K562 (cell line): ENCODE measurements around the gene CABP4. TPM values are rescaled to one million over a fixed set of nuclear protein-coding genes. Genes with fewer than 3 reads are reported as not detected.

ENCODE experiments used
- ARID1B ChIP-seq: fragments of 450-650 bp; IDR thresholded peaks from 2 replicates; pipeline ENCODE4 v1.6.1; 2016; ENCODE audit warnings: antibody characterized with exemption, mild to moderate bottlenecking, inconsistent platforms
- CBFA2T3 ChIP-seq: fragments of 450-650 bp; IDR thresholded peaks from 2 replicates; pipeline ENCODE4 v1.6.1; 2017
- ETS2 ChIP-seq: IDR thresholded peaks from 2 replicates; pipeline ENCODE4 v1.6.1; 2016; ENCODE audit warnings: borderline replicate concordance, missing genetic modification characterization, mild to moderate bottlenecking, moderate library complexity, missing compliant biosample characterization; ENCODE audit not compliant: poor library complexity, severe bottlenecking
- ETV5 ChIP-seq: sonication (generic); formaldehyde crosslinking; IDR thresholded peaks from 2 replicates; pipeline ENCODE4 v1.4.0; 2020; ENCODE audit warnings: low read depth, mild to moderate bottlenecking, missing genetic modification reagents
- HDAC6 ChIP-seq: IDR thresholded peaks from 2 replicates; pipeline ENCODE4 v1.6.1; 2012; ENCODE audit warnings: low read depth, mild to moderate bottlenecking, control low read depth, inconsistent platforms, low read length, moderate library complexity
- MTA3 ChIP-seq: fragments of 450-650 bp; formaldehyde crosslinking; IDR thresholded peaks from 2 replicates; pipeline ENCODE4 v1.6.1; 2017; ENCODE audit warnings: mild to moderate bottlenecking, borderline replicate concordance
- MTF1 ChIP-seq: fragments of 250-450 bp; sonication (Bioruptor Pico); IDR thresholded peaks from 2 replicates; pipeline ENCODE4 v1.9.0; 2021; ENCODE audit warnings: moderate library complexity, mild to moderate bottlenecking, inconsistent platforms, borderline replicate concordance
- MYC ChIP-seq, 2 experiments: fragments of 250-450 bp in 1 of 2; sonication (Bioruptor Pico) in 1 of 2; IDR thresholded peaks; 2 replicates each; pipeline versions ENCODE4 v1.5.1 to v1.6.1; 2012 to 2021; ENCODE audit warnings: low read depth in 2 of 2, borderline replicate concordance in 1 of 2, improper control_type of control experiment in 1 of 2, low read length in 1 of 2, mild to moderate bottlenecking in 1 of 2, moderate library complexity in 1 of 2
- PML ChIP-seq: IDR thresholded peaks from 2 replicates; pipeline ENCODE4 v1.6.1; 2012; ENCODE audit warnings: low read length, inconsistent platforms
- PURB ChIP-seq: sonication (generic); formaldehyde crosslinking; IDR thresholded peaks from 2 replicates; pipeline ENCODE4 v1.9.0; 2021; ENCODE audit warnings: low read depth, mild to moderate bottlenecking, missing genetic modification reagents
- RBBP5 ChIP-seq: fragments of 200-600 bp; sonication (generic); IDR thresholded peaks from 2 replicates; pipeline ENCODE4 v1.6.1; 2012; ENCODE audit warnings: borderline replicate concordance, mild to moderate bottlenecking, low read length, control low read depth, inconsistent platforms; ENCODE audit not compliant: insufficient read depth, poor library complexity, severe bottlenecking
- SFPQ ChIP-seq: fragments of 200-400 bp; formaldehyde crosslinking; IDR thresholded peaks from 2 replicates; pipeline ENCODE4 v1.6.1; 2017; ENCODE audit warnings: mild to moderate bottlenecking, low read depth, low read length, moderate library complexity
- TBP ChIP-seq: optimal IDR thresholded peaks from 2 replicates; pipeline ENCODE3; 2011; ENCODE audit warnings: low read depth, low read length, improper control_type of control experiment
- TEAD1 ChIP-seq, 2 experiments: fragments of 450-650 bp in 1 of 2; sonication (generic) in 1 of 2; formaldehyde crosslinking; IDR thresholded peaks; 2 replicates each; pipeline versions ENCODE4 v1.4.0 to v1.8.0; 2020 to 2022; ENCODE audit warnings: mild to moderate bottlenecking in 2 of 2, missing genetic modification reagents in 1 of 2
- TFAP4 ChIP-seq: sonication (generic); formaldehyde crosslinking; IDR thresholded peaks from 2 replicates; pipeline ENCODE4 v1.8.0; 2022; ENCODE audit warnings: missing genetic modification reagents, mild to moderate bottlenecking, moderate library complexity, borderline replicate concordance
- TRIM28 ChIP-seq: fragments of 450-650 bp; IDR thresholded peaks from 2 replicates; pipeline ENCODE4 v1.6.1; 2017
- ZBTB34 ChIP-seq: fragments of 250-450 bp; sonication (Bioruptor Pico); IDR thresholded peaks from 2 replicates; pipeline ENCODE4 v1.8.0; 2021; ENCODE audit warnings: mild to moderate bottlenecking, moderate library complexity
- ZEB2 ChIP-seq: fragments of 450-650 bp; IDR thresholded peaks from 2 replicates; pipeline ENCODE4 v1.6.1; 2016
- ZFP91 ChIP-seq: sonication (generic); formaldehyde crosslinking; IDR thresholded peaks from 2 replicates; pipeline ENCODE4 v1.8.0; 2022; ENCODE audit warnings: mild to moderate bottlenecking, missing genetic modification reagents
- ZKSCAN3 ChIP-seq: fragments of 250-450 bp; sonication (Bioruptor Pico); IDR thresholded peaks from 2 replicates; pipeline ENCODE4 v1.4.0; 2020
- ZNF232 ChIP-seq: sonication (generic); formaldehyde crosslinking; IDR thresholded peaks from 2 replicates; pipeline ENCODE4 v1.8.0; 2022; ENCODE audit warnings: mild to moderate bottlenecking, missing genetic modification reagents
- ZNF717 ChIP-seq: fragments of 250-450 bp; sonication (Bioruptor Pico); IDR thresholded peaks from 2 replicates; pipeline ENCODE4 v1.5.0; 2021
- polyA plus RNA-seq, 8 experiments: library from polyadenylated mRNA; depleted of rRNA in 4 of 8; stranded (reverse) in 5 of 8; unstranded in 3 of 8; fragments of >200 nt; fragmentation: Nextera tagmentation in 2 of 8; fragmentation: Illumina TruSeq in 1 of 8; extraction: Ambion mirVana in 2 of 8; extraction: Trizol in 1 of 8; gene quantifications; 2 replicates each; pipeline versions ENCODE4 v1.2.1 to v1.2.3, GENCODE V29; 2011 to 2014; ENCODE audit warnings: inconsistent platforms in 1 of 8, missing spikeins in 1 of 8
- total RNA-seq, 7 experiments: library from RNA; depleted of rRNA in 6 of 7; stranded (reverse); fragments of >200 nt in 6 of 7; fragmentation: Illumina TruSeq in 2 of 7; extraction: Trizol in 2 of 7; gene quantifications; 2 replicates each; pipeline versions ENCODE4 v1.2.1 to v1.2.3, GENCODE V29; 2011 to 2021; ENCODE audit warnings: low replicate concordance in 1 of 7

Gene CABP4
- total and polyA plus RNA-seq, 9 of the 15 experiments (the other 6 are each of a cell fraction or from before 2014, with no cell fraction given), result 0.11 TPM; not detected in 8

GRCh38 chr11:67507864-67508485, 52.8 kb downstream of the CABP4 start, which contains the start of gene CDK2AP2 (continued):
- TF ChIP-seq ZFP91, result no peak
- TF ChIP-seq PURB (CRISPR knock-in tag), result no peak
- no peak for TF ChIP-seq MTF1 (CRISPR knock-in tag)
- no peak for TF ChIP-seq ETS2 (tag)
- TF ChIP-seq TRIM28, result no peak
- no peak; the same call in 1 of the 2 replicates for TF ChIP-seq ARID1B
- peak in 1 of 2 experiments; percentile 17; a peak in 1 of 4 replicates for TF ChIP-seq TEAD1 (CRISPR knock-in tag; IDR thresholded peaks at IDR 0.05)
- peak; percentile 59 for TF ChIP-seq RBBP5
- TF ChIP-seq TFAP4 (CRISPR knock-in tag), result peak; percentile 72
- no peak for TF ChIP-seq HDAC6
- TF ChIP-seq CBFA2T3, result no peak
- no peak for TF ChIP-seq ZKSCAN3 (CRISPR knock-in tag)
- TF ChIP-seq ZNF717, result no peak
- TF ChIP-seq ZNF232 (CRISPR knock-in tag), result no peak
- TF ChIP-seq MYC (IDR thresholded peaks at IDR 0.05; ENCODE audit: low read depth, low read length), result no peak
- TF ChIP-seq MYC (CRISPR knock-in tag; IDR thresholded peaks at IDR 0.05; ENCODE audit: borderline replicate concordance, low read depth), result peak; percentile 22; the same call in 1 of the 2 replicates
- peak; percentile 78 for TF ChIP-seq TBP
- no peak for TF ChIP-seq SFPQ
- TF ChIP-seq PML, result peak; percentile 43; the same call in 1 of the 2 replicates
- TF ChIP-seq ZEB2, result no peak
- no peak for TF ChIP-seq ZBTB34 (CRISPR knock-in tag)
- TF ChIP-seq ETV5, result no peak
- TF ChIP-seq MTA3, result peak; percentile 92; the same call in 1 of the 2 replicates
